Tibial nerve (tissue), 4 donors: ENCODE measurements around the gene KCTD2. TPM values are rescaled to one million over a fixed set of nuclear protein-coding genes. Genes with fewer than 3 reads are reported as not detected.

Experiments used
- DNase-seq, 2 donors: peaks; one replicate each; pipeline ENCODE4 v3.0.0-alpha.2; 2019; ENCODE audit warnings: low spot score in 2 of 2
- H3K27ac ChIP-seq, 4 donors: fragments of 200-600 bp; sonication (generic) in 3 of 4; one replicate each; pipeline ENCODE4 v1.5.1; 2017 to 2019; ENCODE audit warnings: mild to moderate bottlenecking in 1 of 4
- H3K27me3 ChIP-seq, 2 donors: fragments of 200-600 bp; sonication (generic) in 1 of 2; one replicate each; pipeline versions ENCODE4 v1.5.1 to v1.6.0; 2017 to 2019
- H3K36me3 ChIP-seq, 3 donors: fragments of 200-600 bp; sonication (generic); one replicate each; pipeline ENCODE4 v1.5.1; 2018 to 2019
- H3K4me1 ChIP-seq, 4 donors: fragments of 200-600 bp; sonication (generic) in 3 of 4; one replicate each; pipeline ENCODE4 v1.5.1; 2017 to 2019
- H3K4me3 ChIP-seq, 4 donors: fragments of 200-600 bp; sonication (generic) in 3 of 4; one replicate each; pipeline ENCODE4 v1.5.1; 2017 to 2019; ENCODE audit warnings: mild to moderate bottlenecking in 1 of 4, moderate library complexity in 1 of 4
- H3K9me3 ChIP-seq, 4 donors: fragments of 200-600 bp; sonication (generic) in 3 of 4; one replicate each; pipeline ENCODE4 v1.5.1; 2017 to 2019
- EP300 ChIP-seq, 2 donors: sonication (generic); formaldehyde crosslinking; IDR thresholded peaks; one replicate each; pipeline ENCODE4 v1.6.1; 2017; ENCODE audit warnings: antibody characterized with exemption in 2 of 2, mild to moderate bottlenecking in 1 of 2
- POLR2A ChIP-seq, 2 donors: fragments of 450-650 bp; IDR thresholded peaks; one replicate each; pipeline ENCODE4 v1.6.1; 2017; ENCODE audit warnings: antibody characterized with exemption in 2 of 2, mild to moderate bottlenecking in 2 of 2, moderate library complexity in 2 of 2
- WGBS, 2 donors: methylation state at CpG; one replicate each; pipeline ENCODE4 v1.1.5; 2018; 5-methylcytosine and 5-hydroxymethylcytosine counted together
- total RNA-seq, 4 donors: library from RNA; depleted of rRNA; stranded (reverse); fragments of >200 nt; gene quantifications; one replicate each; pipeline ENCODE4 v1.1.0, GENCODE V29; 2016
- TF ChIP-seq, protein P1 (sequence below), 5 experiments: fragments of 200-600 bp in 3 of 5; fragments of 450-650 bp in 2 of 5; sonication (generic) in 3 of 5; IDR thresholded peaks; one replicate each; pipeline ENCODE4 v1.5.1; 2016 to 2019; ENCODE audit warnings: antibody characterized with exemption in 5 of 5, mild to moderate bottlenecking in 3 of 5, moderate library complexity in 2 of 5

Gene KCTD2
- total RNA-seq, 4 donors from 2014 or later = 24.9 to 33.5 (median 32.6) TPM

DNA sequence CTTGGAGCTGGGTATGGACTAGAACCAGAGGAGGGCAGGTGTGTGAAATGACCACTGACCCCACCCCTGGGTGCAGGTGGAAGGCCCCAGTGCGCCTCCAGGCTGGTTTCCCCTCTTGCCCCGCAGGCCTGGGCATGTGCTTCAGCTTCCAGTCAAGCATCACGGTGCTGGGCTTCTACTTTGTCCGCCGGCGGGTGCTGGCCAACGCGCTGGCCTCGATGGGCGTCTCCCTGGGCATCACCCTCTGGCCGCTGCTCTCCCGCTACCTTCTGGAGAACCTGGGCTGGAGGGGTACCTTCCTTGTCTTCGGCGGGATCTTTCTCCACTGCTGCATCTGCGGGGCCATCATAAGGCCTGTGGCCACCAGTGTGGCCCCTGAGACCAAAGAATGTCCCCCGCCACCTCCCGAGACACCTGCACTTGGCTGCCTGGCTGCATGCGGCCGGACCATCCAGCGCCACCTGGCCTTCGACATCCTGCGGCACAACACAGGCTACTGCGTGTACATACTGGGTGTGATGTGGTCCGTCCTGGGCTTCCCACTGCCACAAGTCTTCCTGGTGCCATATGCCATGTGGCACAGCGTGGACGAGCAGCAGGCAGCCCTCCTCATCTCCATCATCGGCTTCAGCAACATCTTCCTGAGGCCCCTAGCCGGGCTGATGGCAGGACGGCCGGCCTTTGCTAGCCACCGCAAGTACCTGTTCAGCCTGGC is 53.0 kb downstream of the KCTD2 start:
- Histone ChIP-seq H3K36me3 (peaks cover 0 to 35% (median 0%) of the 10 kb centered on the region in 3 donors), H3K4me1 (peaks cover 0 to 10% (median 7%) of the 10 kb centered on the region in 4 donors), H3K4me3 (no peak overlapping the region), H3K27me3 (no peaks in the 10 kb centered on the region), H3K9me3 (no peaks in the 10 kb centered on the region), H3K27ac (no peak overlapping the region)
- no peak for DNase-seq
- TF ChIP-seq EP300 (IDR thresholded peaks at IDR 0.05) (no peak), POLR2A (IDR thresholded peaks at IDR 0.05) (no peak)
- TF ChIP-seq, protein P1, sequence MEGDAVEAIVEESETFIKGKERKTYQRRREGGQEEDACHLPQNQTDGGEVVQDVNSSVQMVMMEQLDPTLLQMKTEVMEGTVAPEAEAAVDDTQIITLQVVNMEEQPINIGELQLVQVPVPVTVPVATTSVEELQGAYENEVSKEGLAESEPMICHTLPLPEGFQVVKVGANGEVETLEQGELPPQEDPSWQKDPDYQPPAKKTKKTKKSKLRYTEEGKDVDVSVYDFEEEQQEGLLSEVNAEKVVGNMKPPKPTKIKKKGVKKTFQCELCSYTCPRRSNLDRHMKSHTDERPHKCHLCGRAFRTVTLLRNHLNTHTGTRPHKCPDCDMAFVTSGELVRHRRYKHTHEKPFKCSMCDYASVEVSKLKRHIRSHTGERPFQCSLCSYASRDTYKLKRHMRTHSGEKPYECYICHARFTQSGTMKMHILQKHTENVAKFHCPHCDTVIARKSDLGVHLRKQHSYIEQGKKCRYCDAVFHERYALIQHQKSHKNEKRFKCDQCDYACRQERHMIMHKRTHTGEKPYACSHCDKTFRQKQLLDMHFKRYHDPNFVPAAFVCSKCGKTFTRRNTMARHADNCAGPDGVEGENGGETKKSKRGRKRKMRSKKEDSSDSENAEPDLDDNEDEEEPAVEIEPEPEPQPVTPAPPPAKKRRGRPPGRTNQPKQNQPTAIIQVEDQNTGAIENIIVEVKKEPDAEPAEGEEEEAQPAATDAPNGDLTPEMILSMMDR (IDR thresholded peaks at IDR 0.05) = no peak
- WGBS, 2 donors = 93 to 95% methylated on average over 25 to 29 of the region's 31 CpGs

DNA sequence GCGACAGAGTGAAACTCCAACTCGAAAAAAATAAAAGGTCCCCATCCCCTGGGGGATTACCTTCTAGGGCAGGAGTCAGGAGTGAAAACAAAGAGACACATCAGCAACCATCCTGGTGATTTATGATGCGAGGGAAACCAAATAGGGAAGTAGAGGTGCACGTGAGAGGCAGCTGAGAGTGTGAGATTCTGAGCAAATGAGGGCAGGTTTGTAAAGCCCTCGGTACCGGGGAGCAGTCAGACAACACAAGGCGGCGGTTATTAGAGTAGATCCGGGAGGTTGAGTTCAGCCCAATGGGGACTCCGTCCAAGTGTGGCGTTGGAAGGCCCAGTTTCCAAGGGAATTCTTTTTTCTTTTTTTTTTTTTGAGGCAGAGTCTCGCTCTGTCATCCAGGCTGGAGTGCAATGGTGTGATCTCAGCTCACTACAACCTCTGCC is 55.4 kb downstream of the KCTD2 start:
- Histone ChIP-seq H3K27ac (no peak overlapping the region), H3K4me3 (no peak overlapping the region), H3K4me1 (no peaks in the 10 kb centered on the region), H3K36me3 (peaks cover 0 to 43% (median 0%) of the 10 kb centered on the region in 3 donors), H3K27me3 (no peaks in the 10 kb centered on the region), H3K9me3 (no peaks in the 10 kb centered on the region)
- TF ChIP-seq, protein P1 (IDR thresholded peaks at IDR 0.05) = no peak
- TF ChIP-seq EP300 (IDR thresholded peaks at IDR 0.05) = peak in 1 of 2 donors; percentile 13
- no peak for TF ChIP-seq POLR2A (IDR thresholded peaks at IDR 0.05)
- 46 to 63% methylated on average over 12 of the region's 12 CpGs for WGBS, 2 donors
- no peak for DNase-seq

DNA sequence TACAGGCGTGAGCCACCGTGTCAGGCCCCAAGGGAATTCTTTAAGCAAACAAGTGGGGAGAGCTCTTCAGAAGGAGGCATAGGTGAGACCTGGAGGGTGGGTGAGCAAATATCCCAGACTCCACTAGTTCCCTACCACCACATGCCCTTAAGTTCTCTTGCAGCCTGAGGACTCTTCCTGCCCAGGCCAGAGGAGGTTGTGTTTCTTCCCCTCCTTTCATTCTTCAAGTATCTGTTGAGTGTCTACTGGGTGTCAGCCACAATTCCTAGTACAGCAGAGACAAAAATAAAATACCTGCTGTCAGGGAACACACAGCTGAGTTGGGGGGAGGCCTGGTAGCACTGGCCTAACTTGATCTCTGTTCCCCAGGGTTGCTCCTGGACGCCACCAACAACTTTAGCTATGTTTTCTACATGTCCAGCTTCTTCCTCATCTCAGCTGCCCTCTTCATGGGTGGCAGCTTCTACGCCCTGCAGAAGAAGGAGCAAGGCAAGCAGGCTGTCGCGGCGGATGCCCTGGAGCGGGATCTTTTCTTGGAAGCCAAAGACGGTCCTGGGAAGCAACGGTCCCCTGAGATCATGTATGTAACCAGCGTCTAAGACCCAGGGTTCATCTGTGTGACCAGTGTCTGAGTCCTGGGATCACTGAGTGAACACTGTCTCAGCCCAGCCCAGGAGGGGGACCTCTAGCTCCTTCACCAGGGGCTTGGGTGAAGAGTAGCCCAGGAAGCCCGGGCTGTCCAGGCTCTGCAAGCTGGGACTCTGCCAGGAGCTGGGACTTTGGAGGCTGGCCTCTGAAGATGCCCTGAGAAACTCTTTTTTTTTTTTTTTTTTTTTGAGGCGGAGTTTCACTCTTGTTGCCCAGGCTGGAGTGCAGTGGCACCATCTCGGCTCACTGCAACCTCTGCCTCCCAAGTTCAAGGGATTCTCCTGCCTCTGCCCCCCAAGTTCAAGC is 56.9 kb downstream of the KCTD2 start:
- no peaks in the 10 kb centered on the region for H3K9me3 ChIP-seq
- peaks cover 0 to 2% (median 1%) of the 10 kb centered on the region in 4 donors for H3K4me1 ChIP-seq
- no peak for DNase-seq
- no peaks in the 10 kb centered on the region for H3K27me3 ChIP-seq
- H3K27ac ChIP-seq = no peak overlapping the region
- H3K4me3 ChIP-seq = no peak overlapping the region
- peaks cover 0 to 34% (median 0%) of the 10 kb centered on the region in 3 donors for H3K36me3 ChIP-seq
- TF ChIP-seq EP300 (IDR thresholded peaks at IDR 0.05) (no peak), POLR2A (IDR thresholded peaks at IDR 0.05) (no peak)
- TF ChIP-seq, protein P1 (IDR thresholded peaks at IDR 0.05) = no peak
- 83 to 88% methylated on average over 14 of the region's 14 CpGs for WGBS, 2 donors

DNA sequence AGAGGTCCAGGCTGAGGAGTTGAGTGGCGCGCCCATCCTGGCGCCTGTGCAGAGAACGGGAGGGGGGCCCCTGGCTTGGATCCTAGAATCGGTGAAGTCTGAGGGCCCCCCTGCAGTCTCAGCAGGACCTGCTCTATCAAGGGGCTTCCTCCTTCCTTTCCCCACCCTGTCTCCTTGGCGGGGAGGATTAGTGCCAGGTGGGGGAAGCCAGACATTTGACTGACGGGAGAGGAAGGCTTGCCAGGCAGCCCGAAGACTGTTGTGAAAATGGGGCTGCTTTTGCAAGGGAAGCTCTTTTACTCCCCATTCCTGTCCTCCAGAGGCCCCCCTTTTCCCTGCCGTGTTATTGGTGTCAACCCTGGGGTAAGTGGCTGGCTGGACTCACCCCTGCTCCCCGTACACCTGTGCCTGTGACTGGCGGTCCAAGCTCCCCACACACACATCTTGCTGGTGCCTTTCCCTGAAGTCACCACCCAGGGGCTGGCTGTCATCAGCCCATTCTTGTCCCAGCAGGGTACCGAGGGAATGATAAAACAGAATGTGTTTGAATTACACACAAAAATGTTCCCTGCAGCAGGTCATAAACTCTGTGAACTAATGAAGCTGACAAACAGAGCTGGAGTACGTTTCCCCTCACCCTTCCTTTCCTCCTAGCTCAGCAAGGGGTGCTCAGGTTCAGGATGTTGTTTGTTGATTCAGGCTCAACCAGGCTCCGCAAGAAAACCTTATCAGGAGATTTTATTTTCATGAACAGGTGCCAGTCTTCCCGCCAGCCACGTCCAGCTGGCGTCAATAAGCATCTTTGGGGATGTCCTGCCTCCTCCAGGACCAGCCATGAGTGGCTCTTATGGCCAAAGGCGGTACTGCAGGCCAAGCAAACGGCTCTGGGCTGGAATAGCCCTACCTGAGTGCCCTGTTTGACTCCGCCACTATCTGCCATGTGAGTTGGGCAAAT is 58.4 kb downstream of the KCTD2 start:
- 67 to 68% methylated on average over 20 of the region's 20 CpGs for WGBS, 2 donors
- no peak for TF ChIP-seq POLR2A (IDR thresholded peaks at IDR 0.05)
- peak in 1 of 2 donors; percentile 20 for TF ChIP-seq EP300 (IDR thresholded peaks at IDR 0.05)
- TF ChIP-seq, protein P1 (IDR thresholded peaks at IDR 0.05) = peak; percentile 42 to 65 (median 62)
- Histone ChIP-seq H3K4me3 (no peak overlapping the region), H3K4me1 (peaks cover 0 to 11% (median 7%) of the 10 kb centered on the region in 4 donors), H3K9me3 (no peaks in the 10 kb centered on the region), H3K27me3 (no peaks in the 10 kb centered on the region), H3K27ac (no peak overlapping the region), H3K36me3 (peaks cover 0 to 21% (median 0%) of the 10 kb centered on the region in 3 donors)
- DNase-seq = no peak
